Measurements from ENCODE around the gene JAML. TPM values are rescaled to one million over a fixed set of nuclear protein-coding genes. Genes with fewer than 3 reads are reported as not detected.

JAML gene
- total RNA-seq, 1 experiment from 2014 or later = 0.30 TPM

- TF ChIP-seq, protein P1, sequence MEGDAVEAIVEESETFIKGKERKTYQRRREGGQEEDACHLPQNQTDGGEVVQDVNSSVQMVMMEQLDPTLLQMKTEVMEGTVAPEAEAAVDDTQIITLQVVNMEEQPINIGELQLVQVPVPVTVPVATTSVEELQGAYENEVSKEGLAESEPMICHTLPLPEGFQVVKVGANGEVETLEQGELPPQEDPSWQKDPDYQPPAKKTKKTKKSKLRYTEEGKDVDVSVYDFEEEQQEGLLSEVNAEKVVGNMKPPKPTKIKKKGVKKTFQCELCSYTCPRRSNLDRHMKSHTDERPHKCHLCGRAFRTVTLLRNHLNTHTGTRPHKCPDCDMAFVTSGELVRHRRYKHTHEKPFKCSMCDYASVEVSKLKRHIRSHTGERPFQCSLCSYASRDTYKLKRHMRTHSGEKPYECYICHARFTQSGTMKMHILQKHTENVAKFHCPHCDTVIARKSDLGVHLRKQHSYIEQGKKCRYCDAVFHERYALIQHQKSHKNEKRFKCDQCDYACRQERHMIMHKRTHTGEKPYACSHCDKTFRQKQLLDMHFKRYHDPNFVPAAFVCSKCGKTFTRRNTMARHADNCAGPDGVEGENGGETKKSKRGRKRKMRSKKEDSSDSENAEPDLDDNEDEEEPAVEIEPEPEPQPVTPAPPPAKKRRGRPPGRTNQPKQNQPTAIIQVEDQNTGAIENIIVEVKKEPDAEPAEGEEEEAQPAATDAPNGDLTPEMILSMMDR (IDR thresholded peaks at IDR 0.05 in 2 of 3, conservative IDR thresholded peaks at IDR 0.05 in 1 of 3; ENCODE audit: borderline replicate concordance in 1 of 3, insufficient read depth in 1 of 3, low read depth in 2 of 3, low read length in 2 of 3) = no peak
- TF ChIP-seq TCF7L2 (IDR thresholded peaks at IDR 0.05; ENCODE audit: borderline replicate concordance, extremely low read depth, insufficient read depth, insufficient read length) (no peak), EGR1 (IDR thresholded peaks at IDR 0.05; ENCODE audit: low read depth) (no peak), EZH2phosphoT487 (IDR thresholded peaks at IDR 0.05; ENCODE audit: borderline replicate concordance) (no peak), CEBPB (IDR thresholded peaks at IDR 0.05; ENCODE audit: low read depth) (no peak), SRF (IDR thresholded peaks at IDR 0.05; ENCODE audit: low read depth) (no peak)
- TF ChIP-seq, protein P2, sequence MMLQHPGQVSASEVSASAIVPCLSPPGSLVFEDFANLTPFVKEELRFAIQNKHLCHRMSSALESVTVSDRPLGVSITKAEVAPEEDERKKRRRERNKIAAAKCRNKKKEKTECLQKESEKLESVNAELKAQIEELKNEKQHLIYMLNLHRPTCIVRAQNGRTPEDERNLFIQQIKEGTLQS (IDR thresholded peaks at IDR 0.05) = no peak
Observed at GRCh38 chr11:118163494-118163893, 61.3 kb downstream of the JAML start (continued).

DNA sequence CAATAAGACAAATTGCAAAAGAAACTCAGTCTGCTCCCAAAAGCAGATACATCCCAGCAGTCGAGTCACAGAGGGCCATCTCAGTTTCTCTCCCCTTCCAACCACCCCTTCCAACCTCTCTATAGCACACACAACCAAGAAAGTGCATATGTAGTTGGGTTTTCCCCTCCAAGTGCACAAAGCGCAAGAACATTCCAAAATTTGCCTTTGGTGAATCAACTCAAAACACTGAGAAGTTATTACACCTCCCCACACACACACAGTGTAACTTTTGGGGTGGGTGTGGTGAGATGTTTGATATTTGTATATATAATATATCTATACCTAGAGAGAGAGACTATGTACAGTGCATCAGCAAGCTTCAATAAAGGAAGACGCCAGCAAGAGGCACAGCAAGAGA, 62.0 kb downstream of the JAML start:
- ChIA-PET CTCF (interaction anchor here (0.7 to 1.0 kb wide), 2 partner anchors 9 to 14 kb away, joined by 3 to 4 read pairs; no protein-coding TSS in a partner anchor), RAD21 (ENCODE audit: low non-redundant PET in 1 of 2, low total read pairs in 2 of 2, uncharacterized antibody in 2 of 2, unreplicated experiment in 2 of 2) (no interaction called here), POLR2A (no interaction called here)
- H3K9me2 ChIP-seq (ENCODE audit: insufficient read depth) = no peaks in the 10 kb centered on the region
- TF ChIP-seq ZFX (IDR thresholded peaks at IDR 0.05) = no peak
- no peak for TF ChIP-seq FOSL1 (IDR thresholded peaks at IDR 0.05; ENCODE audit: low read depth)
- TF ChIP-seq POLR2A (IDR thresholded peaks at IDR 0.05; ENCODE audit: borderline replicate concordance, extremely low read depth, insufficient read depth, insufficient read length) = no peak
- TF ChIP-seq SRF (IDR thresholded peaks at IDR 0.05; ENCODE audit: low read depth) = no peak
- TF ChIP-seq EZH2phosphoT487 (IDR thresholded peaks at IDR 0.05; ENCODE audit: borderline replicate concordance) = no peak
- no peak for TF ChIP-seq TCF7L2 (IDR thresholded peaks at IDR 0.05; ENCODE audit: borderline replicate concordance, extremely low read depth, insufficient read depth, insufficient read length)
- TF ChIP-seq SP1 (IDR thresholded peaks at IDR 0.05; ENCODE audit: low read depth) = no peak
- no peak for TF ChIP-seq CEBPB (IDR thresholded peaks at IDR 0.05; ENCODE audit: low read depth)
- no peaks in the 10 kb centered on the region for H3K36me3 ChIP-seq (ENCODE audit: control insufficient read depth in 1 of 2, insufficient read depth in 2 of 2, low read length in 2 of 2)
- ATAC-seq (no peak), DNase-seq (ENCODE audit: low read depth, low spot score) (no peak)
- H3K27ac ChIP-seq (ENCODE audit: low read depth, low read length) = no peak overlapping the region
- H3K79me2 ChIP-seq (ENCODE audit: insufficient read depth, low read length) = no peaks in the 10 kb centered on the region
- no peak overlapping the region for H2AFZ ChIP-seq (ENCODE audit: low read depth, low read length, poor library complexity, severe bottlenecking)
- no peak overlapping the region for H3K4me2 ChIP-seq (ENCODE audit: low read length)
- H4K20me1 ChIP-seq (ENCODE audit: insufficient read depth) = no peaks in the 10 kb centered on the region
- no TSS peak for BruUV-seq (replicated peaks)
- no peaks in the 10 kb centered on the region for H3K9me3 ChIP-seq (ENCODE audit: control insufficient read depth in 1 of 2, insufficient read depth in 1 of 2, low read depth in 1 of 2, low read length in 2 of 2)
- intact Hi-C loops (cut with micrococcal nuclease) = no loop called here
- no peaks in the 10 kb centered on the region for H3K27me3 ChIP-seq (ENCODE audit: insufficient read depth, low read length)
- H3K4me1 ChIP-seq (ENCODE audit: control insufficient read depth in 1 of 2, insufficient read depth in 2 of 2, low read length in 2 of 2) = no peaks in the 10 kb centered on the region
- no peak overlapping the region for H3K4me3 ChIP-seq (replicated peaks in 1 of 2; ENCODE audit: low read depth in 1 of 2, low read length in 2 of 2)
- H3K9ac ChIP-seq (ENCODE audit: low read length) = no peak overlapping the region
